Measurements from ENCODE around the gene NUDT2.
"Not testable (repeated sequence)": the region's sequence is repeated elsewhere in the genome, so short reads cannot be mapped to it uniquely, and the experiment has no call there.

Gene NUDT2

GRCh38 chr9:34337403-34337802 is 8.0 kb downstream of the NUDT2 start:
- no peak for DNase-seq

DNA sequence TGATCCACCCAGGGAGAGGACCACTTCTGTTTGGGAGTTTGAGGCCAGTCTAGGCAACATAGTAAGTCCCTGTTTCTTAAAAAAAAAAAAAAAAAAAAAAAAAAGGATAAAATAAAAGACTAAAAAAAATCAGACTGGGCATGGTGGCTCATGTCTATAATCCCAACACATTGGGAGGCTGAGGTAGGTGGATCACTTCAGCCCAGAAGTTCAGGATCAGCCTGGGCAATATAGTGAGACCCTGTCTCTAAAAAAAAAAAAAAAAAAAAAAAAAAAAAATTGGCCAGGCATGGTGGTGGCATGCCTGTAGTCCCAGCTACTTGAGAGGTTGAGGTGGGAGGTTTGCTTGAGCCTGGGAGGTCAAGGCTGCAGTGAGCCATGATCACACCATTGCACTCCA is 8.7 kb downstream of the NUDT2 start:
- not testable (repeated sequence) for DNase-seq

DNA sequence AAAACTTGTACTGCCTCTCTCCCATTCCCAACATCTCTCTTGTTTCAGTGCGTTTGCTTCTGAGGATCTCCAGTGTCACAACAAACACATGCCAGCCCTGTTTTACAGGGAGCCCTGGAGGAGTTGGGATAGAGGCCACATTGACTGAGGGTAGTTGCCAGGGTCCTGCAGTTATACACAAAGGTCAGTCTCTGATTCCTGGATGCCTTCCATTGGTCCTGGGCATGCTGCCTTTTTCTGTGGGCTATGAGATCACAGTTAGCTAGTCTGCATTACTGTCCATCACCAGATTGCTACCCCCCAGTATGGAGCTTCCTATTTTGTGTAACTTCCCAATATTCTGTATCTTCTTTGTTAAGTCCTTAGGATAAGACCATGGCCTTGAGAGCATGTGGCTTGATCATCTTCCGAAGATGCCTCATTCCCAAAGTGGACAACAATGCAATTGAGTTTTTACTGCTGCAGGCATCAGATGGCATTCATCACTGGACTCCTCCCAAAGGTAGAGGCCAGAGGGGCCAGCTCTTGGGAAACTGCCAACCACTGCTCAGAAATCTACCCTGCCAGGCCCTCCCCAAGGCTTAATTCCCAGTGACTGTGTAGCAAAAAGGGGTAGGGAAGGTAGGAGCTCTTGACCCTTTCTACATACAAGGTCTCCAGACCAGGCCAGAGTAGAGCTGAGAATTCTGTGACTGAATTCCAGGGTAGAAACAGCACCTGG is 9.5 kb downstream of the NUDT2 start:
- no peak for DNase-seq

- no peak for DNase-seq
Measured at GRCh38 chr9:34341659-34342295, 12.4 kb downstream of the NUDT2 start.

DNA sequence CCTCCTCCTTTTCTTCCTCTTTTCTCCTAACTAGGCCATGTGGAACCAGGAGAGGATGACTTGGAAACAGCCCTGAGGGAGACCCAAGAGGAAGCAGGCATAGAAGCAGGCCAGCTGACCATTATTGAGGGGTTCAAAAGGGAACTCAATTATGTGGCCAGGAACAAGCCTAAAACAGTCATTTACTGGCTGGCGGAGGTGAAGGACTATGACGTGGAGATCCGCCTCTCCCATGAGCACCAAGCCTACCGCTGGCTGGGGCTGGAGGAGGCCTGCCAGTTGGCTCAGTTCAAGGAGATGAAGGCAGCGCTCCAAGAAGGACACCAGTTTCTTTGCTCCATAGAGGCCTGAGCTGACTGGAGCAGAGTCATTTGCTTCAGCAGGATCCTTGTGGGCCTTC is 13.7 kb downstream of the NUDT2 start:
- DNase-seq: no peak

DNA sequence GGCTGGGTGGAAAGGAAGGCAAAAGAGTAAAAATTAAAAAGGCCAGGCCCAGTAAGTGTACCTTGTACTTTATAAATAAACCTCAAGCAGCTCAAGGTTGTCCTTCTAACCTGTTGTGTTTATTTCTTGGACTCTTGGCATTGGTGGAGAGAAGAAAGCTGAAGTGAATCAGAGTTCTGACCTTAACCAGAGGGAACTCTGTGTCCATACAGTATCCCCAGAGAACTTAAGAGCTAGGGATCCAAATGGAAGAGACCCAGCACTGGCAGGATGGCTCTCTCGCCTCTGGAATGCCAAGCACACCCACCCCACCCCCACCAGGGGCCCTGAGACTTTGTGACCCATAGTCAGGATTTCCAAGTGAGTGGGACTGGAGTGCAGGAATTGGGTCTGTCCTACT is 14.2 kb downstream of the NUDT2 start:
- no peak for DNase-seq

- no peak for DNase-seq
Measured at GRCh38 chr9:34346873-34347799, 17.8 kb downstream of the NUDT2 start.

GRCh38 chr9:34347800-34348158 is 18.4 kb downstream of the NUDT2 start:
- DNase-seq: no peak

GRCh38 chr9:34349324-34349723 is 20.0 kb downstream of the NUDT2 start:
- no peak for DNase-seq

- DNase-seq: not testable (repeated sequence)
Measured at GRCh38 chr9:34352122-34352652, 22.8 kb downstream of the NUDT2 start.

GRCh38 chr9:34352957-34353356 is 23.6 kb downstream of the NUDT2 start:
- DNase-seq: not testable (repeated sequence)

GRCh38 chr9:34362614-34363214 is 33.3 kb downstream of the NUDT2 start:
- DNase-seq: no peak

DNA sequence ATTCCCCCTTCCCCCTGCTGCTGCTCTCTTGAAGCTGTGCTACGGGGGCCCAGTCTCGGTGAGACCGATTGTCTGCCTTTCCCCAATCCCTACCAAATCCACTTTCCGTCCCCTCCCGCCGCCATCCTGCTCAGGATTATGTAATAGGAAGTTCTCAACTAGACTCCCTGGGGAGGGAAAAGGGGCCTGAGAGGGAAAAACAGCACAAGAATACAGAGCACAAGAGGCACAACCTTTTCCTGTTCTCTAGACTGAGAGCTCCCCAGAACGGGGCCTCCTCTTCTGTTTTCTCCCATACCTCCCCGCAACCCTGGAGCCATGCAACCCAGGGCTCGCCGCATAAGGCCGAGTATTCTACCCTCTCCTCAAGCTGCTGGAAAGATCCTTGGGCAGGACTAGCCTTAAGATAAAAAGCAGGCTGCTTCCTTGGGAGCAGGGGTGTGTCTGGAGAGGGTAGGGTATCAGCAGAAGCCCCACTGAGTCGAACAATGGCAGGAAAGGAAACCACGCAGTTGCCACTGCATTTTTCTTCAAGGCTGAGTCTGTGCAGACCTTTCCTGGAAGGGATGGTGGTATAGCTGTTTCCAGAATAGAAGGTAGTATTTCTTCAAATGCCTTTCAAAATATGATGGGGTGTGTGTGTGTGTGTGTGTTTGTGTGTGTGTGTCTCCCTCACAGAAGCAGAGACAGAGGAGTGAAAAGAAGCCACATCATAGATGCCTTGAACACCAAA is 34.4 kb downstream of the NUDT2 start:
- DNase-seq: no peak

DNA sequence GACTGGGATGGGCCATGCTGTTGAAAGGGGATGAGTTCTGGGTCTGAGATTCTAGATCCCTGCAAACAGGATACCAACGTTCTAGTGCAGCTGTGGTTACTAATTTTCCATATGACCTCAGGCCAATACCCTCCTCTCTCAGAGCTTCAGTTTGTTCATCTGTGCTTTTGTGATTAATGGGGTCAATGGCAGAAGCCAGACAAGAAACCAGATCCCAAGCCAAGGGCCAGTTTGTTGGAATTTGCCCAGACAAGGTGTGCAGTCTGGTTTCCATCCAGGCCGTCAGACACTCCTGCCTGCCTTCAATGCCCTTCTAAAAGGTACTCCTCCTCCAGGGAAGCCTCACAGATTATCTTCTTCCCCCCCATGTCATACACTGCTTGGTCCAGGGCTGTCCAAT is 35.9 kb downstream of the NUDT2 start:
- no peak for DNase-seq

DNA sequence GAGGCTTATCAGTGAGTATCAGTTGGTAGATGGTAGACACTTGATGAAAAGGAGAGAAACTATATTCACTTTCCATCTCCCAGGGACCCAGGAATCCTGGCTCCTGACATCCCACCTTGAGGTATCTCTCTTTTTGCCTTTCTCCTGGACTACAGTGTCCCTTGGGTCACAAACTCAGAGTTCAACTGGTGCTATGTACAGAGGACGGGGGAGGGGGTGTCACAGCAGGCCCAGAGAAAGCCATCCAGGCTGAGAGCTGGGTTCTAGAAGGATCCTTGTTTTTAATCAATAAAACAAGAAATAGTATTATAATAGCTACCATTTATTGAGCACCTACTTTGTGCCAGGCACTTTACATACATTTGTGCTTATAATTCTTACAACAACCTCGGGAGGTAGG is 37.0 kb downstream of the NUDT2 start:
- no peak for DNase-seq

DNA sequence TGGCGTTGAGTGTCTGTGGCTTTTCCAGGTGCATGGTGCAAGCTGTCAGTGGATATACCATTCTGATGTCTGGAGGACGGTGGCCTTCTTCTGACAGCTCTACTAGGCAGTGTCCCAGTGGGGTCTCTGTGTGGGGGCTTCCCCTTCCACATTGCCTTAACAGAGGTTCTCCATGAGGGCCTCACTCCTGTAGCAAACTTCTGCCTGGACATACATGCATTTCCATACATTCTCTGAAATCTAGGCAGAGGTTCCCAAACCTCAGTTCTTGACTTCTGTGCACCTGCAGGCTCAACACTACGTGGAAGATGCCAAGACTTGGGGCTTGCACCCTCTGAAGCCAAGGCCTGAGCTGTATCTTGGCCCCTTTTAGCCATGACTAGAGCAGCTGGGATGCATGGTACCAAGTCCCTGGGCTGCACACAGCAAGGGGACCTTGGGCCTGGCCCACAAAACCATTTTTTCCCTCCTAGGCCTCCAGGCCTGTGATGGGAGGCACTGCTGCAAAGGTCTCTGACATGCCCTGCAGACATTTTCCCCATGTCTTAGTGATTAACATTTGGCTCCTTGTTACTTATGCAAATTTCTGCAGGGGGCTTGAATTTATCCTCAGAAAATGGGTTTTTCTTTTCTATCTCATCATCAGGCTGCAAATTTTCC is 38.5 kb downstream of the NUDT2 start:
- not testable (repeated sequence) for DNase-seq

GRCh38 chr9:34368796-34369195 is 39.4 kb downstream of the NUDT2 start:
- DNase-seq: not testable (repeated sequence)

DNA sequence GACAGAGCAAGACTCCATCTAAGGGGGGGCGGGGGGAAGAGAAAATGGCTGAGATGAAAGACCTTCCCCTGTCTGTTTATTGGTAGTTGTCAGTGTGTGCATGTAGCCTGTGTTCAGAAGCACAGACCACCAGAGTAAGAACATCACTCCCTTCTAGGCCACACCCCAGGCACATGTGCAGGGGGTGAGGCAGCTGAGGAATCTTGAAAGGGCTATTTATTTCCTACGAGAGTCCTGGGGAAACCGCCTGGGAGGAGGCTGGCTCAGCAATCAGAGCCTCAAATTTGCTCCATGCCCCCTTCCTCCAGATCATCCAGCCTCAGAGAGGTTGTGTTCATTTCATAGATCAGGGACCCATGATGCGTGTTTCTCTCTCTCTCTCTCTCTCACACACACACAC is 40.3 kb downstream of the NUDT2 start:
- no peak for DNase-seq

GRCh38 chr9:34370335-34370969 is 41.1 kb downstream of the NUDT2 start:
- no peak for DNase-seq

DNA sequence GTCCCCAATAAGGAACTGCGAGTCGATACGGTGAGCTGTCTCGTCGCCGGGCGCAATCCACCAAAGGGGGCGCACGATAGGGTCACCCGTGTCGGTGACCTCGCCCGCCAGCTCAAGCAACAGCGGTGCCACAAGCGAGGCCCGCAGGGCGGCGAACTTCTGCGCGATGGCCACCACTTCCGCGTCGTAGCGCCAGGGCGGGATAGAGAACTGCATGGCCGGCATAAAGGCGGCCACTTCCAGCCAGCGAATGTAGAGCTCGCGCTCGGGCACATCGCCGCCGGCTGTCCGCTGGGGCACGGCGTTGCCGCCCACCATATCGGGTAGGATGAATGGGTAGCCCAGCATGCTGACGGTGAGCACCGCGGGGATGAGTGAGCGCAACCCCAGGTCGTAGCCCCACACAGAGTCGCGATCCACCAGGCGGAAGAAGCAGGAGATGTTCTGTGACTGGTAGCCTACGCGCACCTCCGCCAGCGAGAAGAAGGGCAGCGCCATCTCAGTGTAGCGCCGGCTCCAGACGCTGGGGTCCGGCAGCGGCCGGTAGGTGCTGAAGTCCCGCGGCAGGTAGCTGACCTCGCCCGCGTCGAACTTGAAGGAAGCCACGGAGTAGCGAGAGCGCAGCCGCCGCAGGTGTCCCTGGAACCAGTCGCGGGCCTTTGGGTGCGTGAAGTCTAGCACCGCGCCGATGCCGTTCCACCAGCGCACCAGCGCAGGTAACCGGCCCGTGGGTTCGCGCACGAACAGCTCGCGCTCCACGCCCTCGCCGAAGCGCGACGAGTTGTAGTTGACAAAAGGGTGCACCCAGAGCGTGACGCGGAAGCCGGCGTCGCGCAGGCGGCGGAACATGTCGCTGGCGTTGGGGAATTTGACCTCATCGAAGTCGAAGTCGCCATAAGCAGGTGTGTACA is 41.9 kb downstream of the NUDT2 start:
- no peak for DNase-seq

Data from HCEC 1CT (cell line).